Suppressor macrophage (primary cell): ENCODE data around the gene CCDC170.

ENCODE experiments used
- DNase-seq, 4 experiments: peaks; one replicate each; pipeline ENCODE4 v3.0.0-alpha.2; 2020 to 2022

Gene CCDC170

DNA sequence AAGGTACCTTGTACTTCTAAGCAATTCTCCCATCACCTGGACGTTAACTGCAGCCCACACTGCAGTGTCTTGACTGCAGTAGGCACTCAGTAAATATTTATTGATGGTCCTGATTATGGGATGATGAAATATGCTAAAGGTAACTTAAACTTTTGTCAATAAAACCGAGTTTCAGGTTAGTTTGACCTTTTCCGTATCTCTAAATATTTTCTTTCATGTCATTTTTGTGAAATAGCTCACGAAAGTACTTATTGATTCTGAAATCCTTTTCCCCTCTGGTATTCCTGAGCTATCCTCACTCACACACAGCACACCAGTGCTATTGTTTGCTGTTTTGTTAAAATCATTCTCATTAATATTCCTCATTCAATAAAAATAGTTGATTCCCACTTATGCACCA lies 164.3 kb downstream of the CCDC170 start:
- DNase-seq = no peak

DNA sequence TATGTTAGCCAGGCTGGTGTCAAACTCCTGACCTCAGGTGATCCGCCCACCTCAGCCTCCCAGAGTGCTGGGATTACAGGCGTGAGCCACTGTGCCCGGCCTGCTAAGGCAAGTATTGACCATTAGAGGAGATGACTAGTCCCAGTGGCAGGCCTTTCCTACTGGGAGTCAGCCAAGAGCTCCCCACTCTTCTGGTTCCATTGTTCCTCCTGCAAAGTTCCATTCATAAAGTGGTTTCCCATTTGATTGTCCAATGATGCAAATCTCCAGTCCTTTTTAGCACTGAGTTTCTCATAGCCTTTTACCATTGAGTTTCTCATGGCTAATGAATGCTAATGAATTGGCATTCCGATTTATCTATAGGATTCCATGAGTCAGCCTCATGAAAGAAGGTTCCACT lies 165.4 kb downstream of the CCDC170 start:
- DNase-seq = no peak

DNA sequence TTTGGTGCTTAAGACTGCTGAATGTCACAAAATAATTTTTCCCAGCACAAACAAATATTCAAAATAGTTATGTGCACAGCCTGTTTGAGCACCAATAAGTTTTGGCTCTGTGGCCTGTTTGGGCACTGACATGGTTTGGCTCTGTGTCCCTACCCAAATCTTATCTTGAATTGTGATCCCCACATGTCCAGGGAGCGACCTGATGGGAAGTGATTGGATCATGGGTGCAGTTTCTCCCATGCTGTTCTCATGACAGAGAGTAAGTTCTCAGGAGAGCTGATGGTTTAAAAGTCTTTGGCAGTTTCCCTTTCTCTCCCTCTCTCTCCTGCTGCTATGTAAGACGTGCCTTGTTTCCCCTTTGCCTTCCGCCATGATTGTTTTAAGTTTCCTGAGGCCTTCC lies 167.7 kb downstream of the CCDC170 start:
- DNase-seq = no peak

DNA sequence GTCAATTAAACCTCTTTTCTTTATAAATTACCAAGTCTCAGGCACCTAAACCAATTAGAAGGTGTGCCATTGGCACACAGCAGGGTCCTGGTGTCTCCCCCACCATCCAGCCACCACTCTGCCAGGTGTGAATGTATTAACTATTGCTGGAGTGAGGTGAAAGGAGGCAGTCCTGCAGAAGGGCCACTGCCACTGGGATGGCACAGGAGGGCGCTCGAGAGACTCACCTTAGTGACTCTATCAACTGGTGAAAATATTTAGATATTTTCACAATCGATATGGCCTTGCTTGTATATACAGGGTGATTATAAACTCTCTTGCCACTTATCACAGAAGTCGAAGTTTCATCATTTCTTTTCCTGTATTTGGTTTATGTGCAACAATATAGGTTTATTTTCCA lies 168.1 kb downstream of the CCDC170 start:
- DNase-seq = no peak

DNA sequence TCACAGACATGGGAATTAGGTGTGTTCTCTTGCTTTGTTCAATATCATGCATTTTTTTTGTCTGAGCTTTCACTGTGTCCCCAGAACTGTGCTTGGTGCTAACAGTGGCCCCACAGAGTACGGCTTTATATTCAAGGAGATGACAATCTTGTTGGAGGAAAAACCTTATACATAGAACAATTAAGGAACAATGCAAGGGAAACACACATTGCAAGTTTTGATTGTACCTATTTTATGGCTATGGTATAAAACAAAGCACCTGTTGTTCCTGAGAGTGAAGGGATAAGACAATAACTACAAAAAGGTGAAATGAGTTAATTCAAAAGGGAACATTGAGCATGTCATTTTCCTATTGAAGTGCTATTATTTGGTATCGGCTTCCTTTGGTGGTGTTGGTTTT lies 169.7 kb downstream of the CCDC170 start:
- DNase-seq = no peak

DNA sequence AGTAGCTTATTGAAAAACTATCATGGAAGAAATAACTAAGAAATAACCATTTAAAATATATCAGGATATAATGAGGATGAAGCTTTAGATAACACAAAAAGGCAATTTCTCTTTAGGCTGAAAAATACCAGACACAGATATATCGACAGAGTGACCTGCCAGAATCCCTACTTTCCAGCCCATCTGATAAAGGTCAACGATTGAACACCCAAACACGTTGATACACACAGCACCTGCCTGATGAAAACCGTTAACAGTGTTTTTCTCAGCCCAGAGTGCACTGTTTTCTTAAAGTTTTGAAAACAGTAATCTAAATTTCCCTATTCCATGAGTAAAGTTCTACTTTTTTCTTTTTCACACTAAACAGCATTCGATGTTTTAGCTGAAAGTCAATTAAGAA lies 170.6 kb downstream of the CCDC170 start:
- no peak for DNase-seq

DNA sequence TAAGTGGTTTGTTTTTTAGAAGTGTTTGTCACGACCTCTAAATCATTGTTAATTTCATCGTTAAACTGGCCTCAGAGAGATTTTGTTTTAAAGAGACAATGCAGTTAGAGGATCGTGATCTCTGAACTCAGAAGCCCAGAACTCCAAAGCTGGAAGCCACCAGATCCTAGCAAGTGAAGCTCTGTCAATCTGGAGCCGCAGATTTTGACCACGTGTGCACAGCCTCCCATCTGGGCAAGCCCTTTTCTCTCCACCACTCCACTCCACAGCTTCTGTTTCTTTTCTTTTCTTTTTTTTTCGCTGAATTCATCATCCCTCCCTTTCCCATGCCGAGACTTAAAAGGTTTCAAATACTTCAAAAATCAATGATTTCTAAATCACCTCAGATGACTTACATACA lies 171.5 kb downstream of the CCDC170 start:
- DNase-seq = no peak

DNA sequence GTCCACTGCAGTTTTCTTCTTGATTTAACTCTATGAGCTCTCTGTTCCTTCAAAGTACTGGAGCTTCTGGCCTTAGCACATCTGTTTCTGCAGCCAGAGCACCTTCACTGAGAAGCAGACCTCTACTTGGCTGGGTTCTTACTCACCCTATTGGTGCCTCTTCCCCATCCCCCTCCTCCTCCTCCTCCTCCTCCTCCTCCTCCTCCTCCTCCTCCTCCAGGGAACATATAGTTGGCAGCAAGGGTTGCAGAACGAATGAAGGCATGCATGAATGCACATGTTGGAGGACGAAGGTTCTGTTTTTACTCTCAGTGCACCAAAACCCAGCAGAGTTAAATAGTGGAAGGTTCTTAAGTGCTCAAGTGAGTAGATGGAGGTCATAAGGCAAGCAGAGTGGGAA lies 172.7 kb downstream of the CCDC170 start:
- DNase-seq = no peak

DNA sequence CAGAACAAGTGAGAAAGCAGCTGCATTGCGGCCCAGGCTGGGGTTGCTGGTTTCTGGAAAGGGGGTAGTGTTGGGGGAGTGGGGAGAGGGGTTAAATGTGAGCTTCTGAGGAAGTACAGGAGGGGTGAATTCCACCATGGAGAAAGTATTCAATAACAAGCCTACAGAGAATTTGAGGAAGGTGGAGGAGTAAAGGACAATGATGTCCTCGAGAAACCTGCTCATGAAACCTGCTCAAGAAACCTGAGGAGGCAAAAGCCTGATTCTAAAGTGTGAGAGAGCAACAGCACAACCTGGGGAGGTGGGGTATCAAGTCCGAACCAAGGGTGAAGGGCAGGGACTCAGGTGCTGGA lies 175.4 kb downstream of the CCDC170 start:
- DNase-seq = no peak

DNA sequence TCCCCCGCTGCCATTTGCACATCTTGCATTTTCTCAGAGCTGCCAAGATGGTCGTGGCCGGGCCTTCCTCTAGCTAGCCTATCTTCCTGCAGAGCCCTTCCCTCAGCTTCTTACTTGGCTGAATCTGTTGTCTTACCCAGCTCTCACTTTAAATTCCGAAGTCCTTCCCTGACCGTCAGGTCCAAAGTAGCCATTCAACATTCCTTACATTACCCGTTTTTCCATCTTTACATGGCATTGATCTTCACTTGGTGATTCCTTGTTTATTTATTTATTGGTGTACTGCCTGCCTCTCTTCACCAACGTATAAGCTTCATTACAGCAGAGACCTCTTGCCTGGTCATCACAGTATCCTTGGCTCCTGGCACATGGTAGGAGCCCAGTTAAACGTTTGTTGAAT lies 176.3 kb downstream of the CCDC170 start:
- no peak for DNase-seq
